22Rv1 (cell line): ENCODE data around the gene MT1X.

ENCODE experiments used
- CTCF ChIP-seq: fragments of 450-650 bp; IDR thresholded peaks from 2 replicates; pipeline ENCODE4 v1.5.1; 2017; ENCODE audit warnings: mild to moderate bottlenecking
- ZFX ChIP-seq: fragments of 450-650 bp; IDR thresholded peaks from 2 replicates; pipeline ENCODE4 v1.6.1; 2017; ENCODE audit warnings: antibody characterized with exemption, borderline replicate concordance

- TF ChIP-seq CTCF, result no peak; the same call in 1 of the 2 replicates
- no peak for TF ChIP-seq ZFX
Measured at GRCh38 chr16:56681939-56682702, at the start of gene MT1X.
